Sigmoid colon (tissue), 4 donors: ENCODE data around the gene TLDC2.

Source experiments
- CTCF ChIP-seq, 4 experiments: fragments of 450-650 bp in 3 of 4; fragments of 200-600 bp in 1 of 4; IDR thresholded peaks; one replicate each; pipeline ENCODE4 v1.5.1; 2016 to 2019; ENCODE audit warnings: antibody characterized with exemption in 4 of 4, mild to moderate bottlenecking in 3 of 4, moderate library complexity in 2 of 4
- POLR2A ChIP-seq, 2 donors: fragments of 450-650 bp; IDR thresholded peaks; one replicate each; pipeline ENCODE4 v1.6.1; 2016; ENCODE audit warnings: antibody characterized with exemption in 2 of 2, mild to moderate bottlenecking in 2 of 2, moderate library complexity in 2 of 2
- POLR2AphosphoS5 ChIP-seq, 4 donors: sonication (generic); formaldehyde crosslinking; IDR thresholded peaks; one replicate each; pipeline ENCODE4 v1.6.1; 2017; ENCODE audit warnings: antibody characterized with exemption in 4 of 4

GRCh38 chr20:36881331-36881730 is 5.4 kb downstream of the TLDC2 start:
- no peak for TF ChIP-seq CTCF (IDR thresholded peaks at IDR 0.05)
- TF ChIP-seq POLR2A (IDR thresholded peaks at IDR 0.05) = no peak
- no peak for TF ChIP-seq POLR2AphosphoS5 (IDR thresholded peaks at IDR 0.05)
